HG03060 (cell line): Measurements from ENCODE around the gene TXNDC16.

Experiments
- ATAC-seq: cut with Tn5 transposase; IDR thresholded peaks from one replicate; pipeline ENCODE4 v1.9.1; 2021; ENCODE audit warnings: low read depth, moderate number of reproducible peaks; ENCODE audit not compliant: unreplicated experiment

TXNDC16 gene

DNA sequence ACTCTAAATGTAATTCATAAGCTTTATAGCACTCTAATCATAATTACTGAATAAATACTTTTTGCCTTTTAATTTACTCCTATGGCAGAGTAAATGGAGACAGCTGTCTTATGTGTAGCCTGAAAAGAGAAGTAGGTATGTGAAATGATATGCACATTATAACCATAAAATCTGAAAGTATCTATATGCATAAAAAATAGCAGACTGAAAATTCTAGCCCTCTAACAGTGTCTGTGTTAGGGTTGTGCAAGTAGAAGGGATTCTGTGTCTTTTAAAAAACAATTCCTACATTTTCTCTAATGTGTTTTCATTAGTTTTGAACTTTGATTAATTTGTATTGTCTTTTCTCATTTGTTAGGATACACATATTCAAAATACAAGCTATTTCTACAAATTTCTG lies 94.9 kb downstream of the TXNDC16 start:
- ATAC-seq = no peak

DNA sequence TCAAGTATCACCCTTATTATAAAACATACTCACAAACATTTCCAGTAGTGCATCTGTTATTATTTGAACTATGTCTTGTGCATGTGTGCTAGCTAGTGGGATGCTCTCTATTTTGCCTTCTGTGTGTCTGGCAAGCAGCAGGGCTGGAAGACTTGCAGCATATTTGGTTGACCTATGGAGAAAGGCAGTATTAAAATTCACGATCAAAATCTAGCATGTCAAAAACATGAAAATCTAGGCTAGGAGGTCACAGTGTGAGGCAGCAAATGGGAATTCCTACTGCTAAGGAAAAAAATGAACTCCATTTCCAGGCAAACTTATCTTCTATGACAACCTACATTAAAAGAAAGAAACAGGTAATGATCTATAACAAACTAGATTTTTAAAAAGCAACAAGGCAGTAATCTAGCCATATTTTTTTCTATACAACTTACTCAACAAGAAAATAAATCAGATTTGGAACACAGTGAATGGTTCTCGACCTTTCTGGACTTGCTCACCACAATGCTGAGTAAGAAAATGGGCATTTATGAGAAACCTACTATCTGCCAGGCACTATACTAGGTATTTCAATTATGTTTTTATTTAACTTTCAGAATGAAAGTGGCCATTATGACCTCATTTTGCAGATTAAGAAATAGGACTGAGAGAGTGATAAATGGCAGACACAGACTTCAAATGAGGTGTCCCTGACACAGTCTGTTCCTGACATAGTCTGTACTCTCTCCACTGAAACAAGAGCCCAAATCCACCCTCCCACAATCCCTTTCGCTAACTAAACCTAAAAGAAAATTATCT lies 96.8 kb downstream of the TXNDC16 start:
- ATAC-seq = no peak

DNA sequence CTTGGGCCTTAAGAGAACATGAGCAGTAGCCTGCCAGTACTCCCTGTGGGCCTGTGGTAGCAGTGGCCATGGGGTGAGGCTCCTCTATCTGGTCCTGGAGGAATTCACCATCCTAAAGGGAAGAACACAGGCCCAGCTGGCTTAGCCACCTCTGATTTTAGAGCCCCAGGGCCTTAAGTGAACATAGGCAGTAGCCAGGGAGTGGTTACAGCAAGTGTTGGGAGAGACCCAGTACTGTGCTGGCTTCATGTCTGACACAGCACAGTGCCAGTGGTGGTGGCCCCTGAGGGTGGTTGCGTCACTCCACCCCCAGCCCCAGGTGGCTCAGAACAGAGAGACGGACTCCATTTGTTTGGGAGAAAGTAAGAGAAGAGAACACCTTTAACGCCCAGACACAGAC lies 105.1 kb downstream of the TXNDC16 start:
- no peak for ATAC-seq

DNA sequence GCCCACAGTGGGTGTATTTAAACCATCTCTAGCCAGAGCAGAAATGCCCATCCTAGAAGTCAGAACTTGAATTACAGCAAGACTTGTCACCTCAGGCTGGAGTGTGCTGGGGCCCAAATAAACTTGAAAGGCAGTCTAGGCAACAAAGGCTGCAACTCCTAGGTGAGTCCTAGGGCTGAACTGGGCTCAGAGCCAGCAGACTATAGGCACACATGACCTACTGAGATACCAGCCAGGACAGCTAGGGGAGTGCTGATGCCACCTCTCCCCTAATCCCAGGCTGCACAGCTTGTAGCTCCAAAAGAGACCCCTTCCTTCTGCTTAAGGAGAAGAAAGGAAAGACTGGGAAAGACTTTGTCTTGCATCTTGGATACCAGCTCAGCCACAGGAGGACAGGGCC lies 106.0 kb downstream of the TXNDC16 start:
- no peak for ATAC-seq

- no peak for ATAC-seq
Observed at GRCh38 chr14:52443506-52443905, 108.8 kb downstream of the TXNDC16 start.

DNA sequence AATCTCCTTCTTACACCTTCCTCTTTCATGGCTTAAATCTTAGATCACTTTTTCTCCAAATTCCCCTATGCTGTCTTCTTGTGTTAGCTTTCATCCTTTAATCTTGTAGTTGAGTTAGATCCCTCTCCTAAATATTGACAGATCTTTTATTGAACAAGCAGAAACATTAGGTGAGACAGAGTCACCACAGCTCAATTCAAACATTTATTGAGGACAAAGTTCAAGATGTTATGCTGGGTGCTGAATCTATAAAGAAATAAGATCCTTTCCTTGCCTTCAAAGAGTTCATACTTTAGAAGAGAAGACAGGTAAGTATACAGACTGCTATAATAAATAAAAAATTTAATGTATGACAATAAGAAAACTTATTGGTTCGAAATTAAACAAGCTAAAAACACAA lies 109.7 kb downstream of the TXNDC16 start:
- no peak for ATAC-seq

DNA sequence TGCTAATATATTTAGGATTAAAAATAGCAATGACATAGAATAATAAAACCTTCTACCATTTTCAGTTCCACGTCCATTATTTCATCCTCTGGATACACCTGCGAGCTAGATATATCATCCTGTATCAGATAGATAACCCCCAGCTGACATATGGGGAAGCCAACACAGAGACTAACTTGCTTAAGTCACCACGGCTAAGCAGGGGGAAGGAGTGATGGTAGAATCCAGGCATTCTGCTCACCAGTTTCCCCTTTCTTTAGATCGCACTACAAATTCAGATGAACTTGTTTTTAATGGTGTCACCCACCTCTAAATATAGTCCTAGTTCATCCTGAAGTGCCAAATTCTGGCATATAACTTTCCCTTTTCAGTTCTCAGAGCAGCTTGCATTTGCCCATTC lies 110.1 kb downstream of the TXNDC16 start:
- ATAC-seq = no peak

- no peak for ATAC-seq
Observed at GRCh38 chr14:52439476-52439875, 112.8 kb downstream of the TXNDC16 start.

- no peak for ATAC-seq
Observed at GRCh38 chr14:52434955-52435354, 117.3 kb downstream of the TXNDC16 start.

GRCh38 chr14:52430474-52430873 lies 121.8 kb downstream of the TXNDC16 start:
- no peak for ATAC-seq

- no peak for ATAC-seq
Observed at GRCh38 chr14:52429451-52429850, 122.9 kb downstream of the TXNDC16 start.

GRCh38 chr14:52427460-52427859 lies 124.8 kb downstream of the TXNDC16 start:
- ATAC-seq = no peak

GRCh38 chr14:52422650-52423356 lies 129.5 kb downstream of the TXNDC16 start:
- no peak for ATAC-seq

GRCh38 chr14:52417139-52417538 lies 135.2 kb downstream of the TXNDC16 start:
- no peak for ATAC-seq

- ATAC-seq = no peak
Observed at GRCh38 chr14:52413729-52414408, 138.4 kb downstream of the TXNDC16 start.

DNA sequence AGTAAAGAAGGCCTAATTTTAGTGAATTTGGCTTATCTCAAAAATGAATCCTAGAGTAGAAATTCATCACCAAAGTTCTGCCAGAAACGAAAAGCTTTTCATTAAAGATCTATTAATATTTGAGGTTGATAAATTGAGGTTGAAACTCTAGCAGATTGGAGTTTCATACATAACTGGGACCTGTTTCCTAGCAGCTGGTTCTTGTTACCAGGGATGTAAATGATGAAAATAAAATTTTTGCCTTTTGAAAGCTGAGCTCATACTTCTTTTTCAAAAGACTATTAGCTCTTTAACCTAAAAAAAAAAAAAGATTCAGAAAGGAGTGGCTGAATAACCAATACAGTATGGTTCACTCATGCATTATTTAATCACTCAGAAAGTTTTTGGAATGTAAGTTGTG lies 139.9 kb downstream of the TXNDC16 start:
- no peak for ATAC-seq

DNA sequence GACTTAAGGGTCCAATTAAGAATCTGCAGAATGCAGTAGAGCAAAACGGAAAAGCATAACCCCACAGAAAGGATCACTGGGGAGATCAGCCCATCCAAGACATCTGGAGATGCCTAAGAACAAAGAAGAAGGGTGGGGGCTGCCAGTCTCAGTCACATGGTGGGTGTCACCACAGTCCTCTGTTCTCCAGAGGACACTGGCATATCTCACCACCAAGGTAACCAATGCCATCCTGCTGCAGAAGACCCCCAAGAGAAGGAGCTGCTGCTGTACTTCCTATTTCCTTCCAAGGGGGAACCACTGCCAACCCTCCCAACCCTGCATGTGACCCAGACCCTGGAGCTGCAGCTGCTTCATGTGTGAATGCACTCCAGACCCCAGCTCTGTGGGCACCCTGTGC lies 147.0 kb downstream of the TXNDC16 start:
- ATAC-seq = no peak

DNA sequence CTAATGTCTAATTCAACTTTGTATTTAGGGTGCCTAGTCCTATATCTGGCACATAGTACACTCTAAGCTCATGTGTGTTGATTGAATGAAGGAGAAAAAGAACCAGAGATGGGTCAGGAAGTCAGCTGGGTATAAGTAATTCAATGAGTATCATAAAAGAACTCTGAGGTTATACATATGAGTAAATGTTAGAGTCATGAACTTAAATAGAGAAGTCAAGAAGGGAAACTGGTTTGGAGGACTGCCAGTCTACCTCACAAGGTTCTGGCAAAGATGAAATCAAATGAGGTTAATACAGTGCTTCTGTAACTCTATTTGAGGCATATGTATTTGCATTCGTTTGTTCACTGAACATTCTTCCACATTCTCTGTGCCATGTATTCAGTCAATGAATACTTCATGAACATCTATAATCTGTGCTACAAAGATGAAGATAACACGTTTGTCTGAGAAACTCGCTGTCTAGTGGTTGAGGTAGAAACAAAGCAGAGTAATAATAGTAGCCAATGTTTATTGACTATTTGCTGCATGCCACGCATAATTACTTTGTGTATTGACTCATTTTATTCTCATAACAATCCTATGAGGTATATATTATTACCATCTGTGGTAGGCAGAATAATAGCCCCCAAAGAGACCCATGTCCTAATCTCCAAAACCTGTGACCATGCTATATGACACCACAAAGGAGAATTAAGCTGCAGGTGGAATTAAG lies 149.3 kb downstream of the TXNDC16 start:
- peak; percentile 91 for ATAC-seq

DNA sequence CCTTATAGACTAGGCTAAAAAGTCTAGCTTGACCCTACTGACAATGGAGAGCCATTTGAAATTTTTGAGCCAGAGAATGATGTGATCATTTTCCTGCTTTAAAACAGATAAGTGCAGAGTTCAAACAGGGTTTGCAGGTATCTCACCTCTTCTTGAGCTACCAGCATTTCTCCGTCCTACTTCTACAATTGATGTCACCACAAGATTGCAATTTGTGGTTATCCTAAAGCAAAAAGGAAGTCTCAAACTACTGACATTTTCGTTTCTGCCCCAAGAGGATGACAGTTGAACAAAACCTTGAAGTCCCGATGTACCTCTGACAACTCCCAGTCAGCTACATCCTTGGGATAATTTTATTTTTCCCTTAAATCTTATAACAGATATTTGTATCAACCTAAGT lies 151.5 kb downstream of the TXNDC16 start:
- no peak for ATAC-seq

DNA sequence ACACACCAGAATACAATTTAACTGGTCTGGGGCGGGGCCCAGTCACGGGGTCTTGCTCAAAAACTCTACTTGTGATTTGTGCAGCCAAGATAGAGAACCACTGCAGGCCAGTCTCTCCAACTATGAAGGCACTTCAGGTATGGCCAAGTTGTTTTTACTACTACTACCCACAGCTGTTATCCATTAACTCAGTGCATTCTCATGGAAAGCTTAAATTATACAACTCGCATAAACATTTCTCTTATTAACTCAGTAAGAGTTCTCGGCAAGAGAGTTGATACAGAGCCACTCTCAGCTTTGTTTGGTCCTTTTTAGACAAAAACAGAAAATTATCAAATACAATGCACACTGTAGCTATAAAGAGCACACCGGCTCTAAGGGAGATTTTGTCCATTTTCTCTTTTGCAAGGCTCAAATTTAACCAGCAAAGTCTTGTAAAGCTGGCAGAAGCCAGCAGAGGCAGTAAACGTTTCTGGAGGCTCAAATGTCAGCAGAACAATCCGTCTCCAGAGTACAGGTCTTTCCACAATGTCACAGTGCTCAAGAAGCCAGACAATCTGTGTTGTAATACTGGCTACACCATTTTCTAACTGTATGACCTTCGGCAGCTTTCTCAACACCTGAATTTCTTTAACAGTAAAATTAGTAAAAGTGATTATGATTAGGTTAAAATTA lies 152.2 kb downstream of the TXNDC16 start:
- no peak for ATAC-seq
